ENCODE results near the gene NTRK1. TPM values are rescaled to one million over a fixed set of nuclear protein-coding genes. Genes with fewer than 3 reads are reported as not detected.

NTRK1 gene
- total RNA-seq, 1 experiment from 2014 or later = not detected

DNA sequence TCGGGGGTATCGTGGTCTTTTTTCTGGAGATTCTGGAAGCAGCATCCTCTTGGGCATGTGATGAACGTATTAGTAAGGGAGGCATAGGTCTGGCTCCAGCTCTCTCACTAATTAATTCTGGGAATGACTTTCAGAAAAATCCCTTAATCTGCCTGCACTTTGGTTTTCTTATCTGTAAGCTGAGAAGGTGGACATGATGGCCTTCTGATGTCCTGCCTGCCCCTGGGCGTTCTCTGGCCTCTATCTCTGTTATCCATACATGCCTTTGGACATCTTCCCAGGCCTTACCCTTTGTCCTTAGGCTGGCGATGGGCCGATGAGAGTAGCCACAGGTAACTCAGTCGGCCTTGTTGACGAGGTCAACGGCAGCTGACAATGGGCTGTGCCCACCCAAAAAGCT lies 8.8 kb downstream of the NTRK1 start:
- H3K4me1 ChIP-seq (replicated peaks; ENCODE audit: insufficient read depth) = peaks cover 16% of the 10 kb centered on the region
- H2AFZ ChIP-seq = no peak overlapping the region
- H4K20me1 ChIP-seq (ENCODE audit: insufficient read depth) = no peaks in the 10 kb centered on the region
- H3K27ac ChIP-seq = no peak overlapping the region
- no peaks in the 10 kb centered on the region for H3K27me3 ChIP-seq (ENCODE audit: insufficient read depth, low read depth)
- no peaks in the 10 kb centered on the region for H3K79me2 ChIP-seq (ENCODE audit: low read depth)
- CTCF ChIA-PET = no interaction called here
- BruUV-seq (replicated peaks) = no TSS peak
- DNase-seq = no peak
- no peak overlapping the region for H3K4me3 ChIP-seq
- no peak for TF ChIP-seq EZH2 (IDR thresholded peaks at IDR 0.05; ENCODE audit: low read depth)
- TF ChIP-seq, protein P1, sequence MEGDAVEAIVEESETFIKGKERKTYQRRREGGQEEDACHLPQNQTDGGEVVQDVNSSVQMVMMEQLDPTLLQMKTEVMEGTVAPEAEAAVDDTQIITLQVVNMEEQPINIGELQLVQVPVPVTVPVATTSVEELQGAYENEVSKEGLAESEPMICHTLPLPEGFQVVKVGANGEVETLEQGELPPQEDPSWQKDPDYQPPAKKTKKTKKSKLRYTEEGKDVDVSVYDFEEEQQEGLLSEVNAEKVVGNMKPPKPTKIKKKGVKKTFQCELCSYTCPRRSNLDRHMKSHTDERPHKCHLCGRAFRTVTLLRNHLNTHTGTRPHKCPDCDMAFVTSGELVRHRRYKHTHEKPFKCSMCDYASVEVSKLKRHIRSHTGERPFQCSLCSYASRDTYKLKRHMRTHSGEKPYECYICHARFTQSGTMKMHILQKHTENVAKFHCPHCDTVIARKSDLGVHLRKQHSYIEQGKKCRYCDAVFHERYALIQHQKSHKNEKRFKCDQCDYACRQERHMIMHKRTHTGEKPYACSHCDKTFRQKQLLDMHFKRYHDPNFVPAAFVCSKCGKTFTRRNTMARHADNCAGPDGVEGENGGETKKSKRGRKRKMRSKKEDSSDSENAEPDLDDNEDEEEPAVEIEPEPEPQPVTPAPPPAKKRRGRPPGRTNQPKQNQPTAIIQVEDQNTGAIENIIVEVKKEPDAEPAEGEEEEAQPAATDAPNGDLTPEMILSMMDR (conservative IDR thresholded peaks at IDR 0.05) = no peak
- intact Hi-C loops (cut with micrococcal nuclease; ENCODE audit: unreplicated experiment) = no loop called here
- no peak overlapping the region for H3K4me2 ChIP-seq
- POLR2A ChIA-PET (ENCODE audit: unreplicated experiment) = no interaction called here
- H3K36me3 ChIP-seq (ENCODE audit: low read depth) = no peaks in the 10 kb centered on the region
- H3K9me3 ChIP-seq (ENCODE audit: insufficient read depth, low read depth) = no peaks in the 10 kb centered on the region
- H3K9me2 ChIP-seq (ENCODE audit: insufficient read depth) = no peaks in the 10 kb centered on the region
- peaks cover 17% of the 10 kb centered on the region for H3F3A ChIP-seq (ENCODE audit: insufficient read depth, low read depth)

DNA sequence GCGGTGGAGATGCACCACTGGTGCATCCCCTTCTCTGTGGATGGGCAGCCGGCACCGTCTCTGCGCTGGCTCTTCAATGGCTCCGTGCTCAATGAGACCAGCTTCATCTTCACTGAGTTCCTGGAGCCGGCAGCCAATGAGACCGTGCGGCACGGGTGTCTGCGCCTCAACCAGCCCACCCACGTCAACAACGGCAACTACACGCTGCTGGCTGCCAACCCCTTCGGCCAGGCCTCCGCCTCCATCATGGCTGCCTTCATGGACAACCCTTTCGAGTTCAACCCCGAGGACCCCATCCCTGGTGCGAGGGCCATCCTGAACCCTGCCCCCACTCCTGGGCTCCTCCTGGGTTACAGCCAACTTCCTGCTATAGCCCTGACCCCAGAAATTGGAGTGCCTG lies 13.0 kb downstream of the NTRK1 start:
- intact Hi-C loops (cut with micrococcal nuclease; ENCODE audit: unreplicated experiment) = no loop called here
- peaks cover 15% of the 10 kb centered on the region for H3K27me3 ChIP-seq (ENCODE audit: insufficient read depth, low read depth)
- no peaks in the 10 kb centered on the region for H3K79me2 ChIP-seq (ENCODE audit: low read depth)
- ChIA-PET POLR2A (ENCODE audit: unreplicated experiment) (interaction anchor here (0.6 kb wide), 1 partner anchor 161 kb away, joined by 3 read pairs; no protein-coding TSS in a partner anchor), CTCF (interaction anchor here (0.6 kb wide), 1 partner anchor 11 kb away, joined by 4 read pairs; no protein-coding TSS in a partner anchor)
- no peaks in the 10 kb centered on the region for H3K9me3 ChIP-seq (ENCODE audit: insufficient read depth, low read depth)
- H3K27ac ChIP-seq = no peak overlapping the region
- no peak overlapping the region for H3K4me3 ChIP-seq
- no peaks in the 10 kb centered on the region for H3K9me2 ChIP-seq (ENCODE audit: insufficient read depth)
- peaks cover 16% of the 10 kb centered on the region for H3K4me1 ChIP-seq (replicated peaks; ENCODE audit: insufficient read depth)
- no TSS peak for BruUV-seq (replicated peaks)
- no peak overlapping the region for H3K4me2 ChIP-seq
- DNase-seq = no peak
- H2AFZ ChIP-seq = no peak overlapping the region
- H4K20me1 ChIP-seq (ENCODE audit: insufficient read depth) = no peaks in the 10 kb centered on the region
- H3F3A ChIP-seq (ENCODE audit: insufficient read depth, low read depth) = peaks cover 17% of the 10 kb centered on the region
- H3K36me3 ChIP-seq (ENCODE audit: low read depth) = no peaks in the 10 kb centered on the region
- TF ChIP-seq EZH2 (IDR thresholded peaks at IDR 0.05; ENCODE audit: low read depth) = no peak
- TF ChIP-seq, protein P1 (conservative IDR thresholded peaks at IDR 0.05) = no peak

DNA sequence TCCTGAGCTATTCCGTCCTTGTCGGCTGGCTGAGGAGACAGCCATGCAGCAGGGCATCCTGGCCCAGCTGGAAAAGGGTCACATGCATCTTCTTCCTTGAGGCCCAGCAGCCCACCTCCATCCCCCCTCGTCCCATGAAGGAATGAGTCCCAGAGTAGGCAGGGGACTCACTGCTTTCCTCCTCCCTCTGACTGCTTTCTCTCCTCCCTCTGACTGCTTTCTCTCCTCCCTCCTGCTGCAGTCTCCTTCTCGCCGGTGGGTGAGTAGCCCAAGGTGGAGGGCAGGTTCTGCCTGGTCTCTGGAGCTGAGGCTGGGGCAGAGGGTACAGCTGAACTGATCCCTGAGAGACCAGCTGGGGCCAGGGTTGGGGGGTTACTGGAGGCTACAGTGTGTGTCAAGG lies 13.5 kb downstream of the NTRK1 start:
- H3K4me1 ChIP-seq (replicated peaks; ENCODE audit: insufficient read depth) = peaks cover 16% of the 10 kb centered on the region
- no peak for TF ChIP-seq EZH2 (IDR thresholded peaks at IDR 0.05; ENCODE audit: low read depth)
- TF ChIP-seq, protein P1 (conservative IDR thresholded peaks at IDR 0.05) = no peak
- H3K4me3 ChIP-seq = no peak overlapping the region
- H4K20me1 ChIP-seq (ENCODE audit: insufficient read depth) = no peaks in the 10 kb centered on the region
- H2AFZ ChIP-seq = no peak overlapping the region
- no peaks in the 10 kb centered on the region for H3K9me2 ChIP-seq (ENCODE audit: insufficient read depth)
- intact Hi-C loops (cut with micrococcal nuclease; ENCODE audit: unreplicated experiment) = no loop called here
- no peaks in the 10 kb centered on the region for H3K79me2 ChIP-seq (ENCODE audit: low read depth)
- BruUV-seq (replicated peaks) = no TSS peak
- no peak overlapping the region for H3K4me2 ChIP-seq
- H3K27ac ChIP-seq = no peak overlapping the region
- no peak for DNase-seq
- H3K36me3 ChIP-seq (ENCODE audit: low read depth) = no peaks in the 10 kb centered on the region
- no peaks in the 10 kb centered on the region for H3K9me3 ChIP-seq (ENCODE audit: insufficient read depth, low read depth)
- peaks cover 17% of the 10 kb centered on the region for H3F3A ChIP-seq (ENCODE audit: insufficient read depth, low read depth)
- CTCF ChIA-PET = no interaction called here
- POLR2A ChIA-PET (ENCODE audit: unreplicated experiment) = interaction anchor here (0.6 kb wide), 1 partner anchor 162 kb away, joined by 3 read pairs; no protein-coding TSS in a partner anchor
- H3K27me3 ChIP-seq (ENCODE audit: insufficient read depth, low read depth) = peaks cover 20% of the 10 kb centered on the region

All from PC-9 (cell line).